Coronary artery (tissue), 2 donors: Measurements from ENCODE around the gene APBA2.
"Not testable (repeated sequence)": the region's sequence is repeated elsewhere in the genome, so short reads cannot be mapped to it uniquely, and the experiment has no call there.

ENCODE experiments used
- DNase-seq: peaks from one replicate; pipeline ENCODE4 v3.0.0-alpha.2; 2017; ENCODE audit warnings: low spot score
- H3K27ac ChIP-seq, 2 donors: fragments of 200-600 bp; sonication (generic); one replicate each; pipeline ENCODE4 v1.5.1; 2016 to 2019
- H3K4me3 ChIP-seq: fragments of 200-600 bp; sonication (generic); 2 replicates; pipeline ENCODE4 v1.5.1; 2016; ENCODE audit warnings: mild to moderate bottlenecking, moderate library complexity
- CTCF ChIP-seq: fragments of 200-600 bp; sonication (generic); IDR thresholded peaks from one replicate; pipeline ENCODE4 v1.5.1; 2019; ENCODE audit warnings: antibody characterized with exemption

Gene APBA2

GRCh38 chr15:28885630-28886430 is at the start of gene APBA2:
Gene APBA2, plus strand, starts transcription at chr15:28885974. Its CDS starts 167,911 bp downstream, at chr15:29053885.
- no peak for TF ChIP-seq CTCF
- no peak for DNase-seq
- H3K27ac ChIP-seq: no peak within 1 kb of the TSS
- H3K4me3 ChIP-seq: peak within 1 kb of the TSS; percentile 80

- H3K4me3 ChIP-seq, H3K27ac ChIP-seq, DNase-seq: not testable (repeated sequence)
Observed at GRCh38 chr15:28840285-28840684, 45.5 kb upstream of the APBA2 start.

DNA sequence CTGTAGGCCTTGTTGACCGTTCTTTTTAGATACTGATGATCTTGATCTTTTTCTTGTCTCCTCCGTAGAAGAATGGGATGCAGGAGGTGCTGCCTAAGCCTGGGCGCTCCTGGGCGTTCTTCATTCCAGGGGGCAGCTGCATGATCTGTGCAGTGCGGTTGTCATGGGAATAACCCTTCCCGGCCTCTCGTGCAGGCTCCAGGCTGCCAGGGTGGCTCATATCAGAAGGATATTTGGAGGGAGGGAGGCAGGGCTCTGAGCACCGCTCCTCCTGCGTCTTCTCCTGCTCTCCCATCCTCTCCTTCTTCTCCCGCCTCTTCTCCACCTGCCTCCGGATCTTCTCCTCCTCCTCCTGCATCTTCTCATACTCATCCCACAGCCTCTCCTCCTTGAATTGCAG is 43.6 kb upstream of the APBA2 start:
- not testable (repeated sequence) for H3K4me3 ChIP-seq

DNA sequence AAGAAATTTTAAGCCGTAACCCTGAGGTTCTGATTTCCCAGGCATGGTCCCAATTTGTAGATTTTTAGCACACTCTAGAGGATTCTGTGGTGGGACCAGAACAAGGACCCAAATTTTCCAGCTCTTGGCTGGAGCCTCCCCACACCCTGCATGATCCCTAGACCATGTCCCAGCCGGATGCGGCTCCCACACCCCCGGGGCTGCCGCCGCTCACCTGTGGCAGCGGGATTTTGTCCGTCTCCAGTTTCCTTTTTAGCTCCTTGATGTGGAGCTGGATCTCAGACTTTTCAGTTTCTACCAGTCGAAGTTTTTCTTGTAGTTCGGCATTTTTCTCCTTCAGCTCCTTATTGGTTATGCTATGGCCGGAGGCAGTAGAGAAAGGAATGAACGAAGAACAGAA is 42.3 kb upstream of the APBA2 start:
- DNase-seq, H3K4me3 ChIP-seq, H3K27ac ChIP-seq: not testable (repeated sequence)

More for the DNA sequence above, 43.6 kb upstream of the APBA2 start:
- not testable (repeated sequence) for DNase-seq, H3K27ac ChIP-seq

DNA sequence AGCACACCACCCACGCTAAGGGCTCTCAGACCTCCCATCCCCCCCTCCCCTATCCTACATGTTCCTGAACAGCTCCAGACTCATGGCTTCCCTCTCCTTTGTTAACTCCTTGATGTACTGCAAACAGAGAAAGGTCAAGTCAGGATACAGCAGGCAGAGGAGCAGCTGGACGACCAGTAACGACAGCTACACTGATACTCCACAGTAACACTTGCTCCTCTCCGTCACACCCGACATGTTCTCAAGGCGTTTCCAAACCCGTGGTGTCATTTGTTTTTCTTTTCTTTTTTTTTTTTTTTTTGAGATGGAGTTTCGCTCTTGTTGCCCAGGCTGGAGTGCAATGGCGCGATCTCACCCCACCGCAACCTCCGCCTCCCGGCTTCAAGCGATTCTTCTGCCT is 41.6 kb upstream of the APBA2 start:
- not testable (repeated sequence) for H3K27ac ChIP-seq, H3K4me3 ChIP-seq, DNase-seq

- not testable (repeated sequence) for H3K27ac ChIP-seq, DNase-seq, H3K4me3 ChIP-seq
Observed at GRCh38 chr15:28847247-28847646, 38.5 kb upstream of the APBA2 start.

GRCh38 chr15:28847959-28848358 is 37.8 kb upstream of the APBA2 start:
- H3K27ac ChIP-seq, H3K4me3 ChIP-seq, DNase-seq: not testable (repeated sequence)

DNA sequence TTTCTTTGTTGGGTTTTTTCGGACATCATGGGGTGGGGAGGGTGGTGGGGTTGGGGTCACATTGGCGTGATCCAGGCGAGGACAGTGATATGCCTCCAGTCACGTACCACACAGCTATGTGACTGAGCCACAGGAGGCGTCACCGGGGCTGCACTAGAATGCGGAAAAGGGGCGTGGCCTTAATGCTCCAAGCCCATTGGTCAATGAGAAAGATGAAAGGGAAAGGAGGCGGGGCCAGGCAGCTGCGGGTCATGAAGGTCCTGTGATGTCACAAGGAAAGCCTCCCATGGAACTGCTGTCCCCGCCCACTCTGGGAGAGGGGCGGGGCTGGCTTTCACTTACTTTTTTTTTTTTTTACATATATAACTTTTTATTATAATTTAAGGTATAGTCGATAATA is 37.3 kb upstream of the APBA2 start, which contains the start of gene GOLGA6L7:
TSS of gene GOLGA6L7 (minus strand) at position 124 of the 400 bp plus-strand sequence. CDS start at position 29, 95 bp downstream.
- H3K4me3 ChIP-seq, H3K27ac ChIP-seq, DNase-seq: not testable (repeated sequence)

GRCh38 chr15:28849271-28849670 is 36.5 kb upstream of the APBA2 start:
- not testable (repeated sequence) for H3K27ac ChIP-seq, H3K4me3 ChIP-seq, DNase-seq

DNA sequence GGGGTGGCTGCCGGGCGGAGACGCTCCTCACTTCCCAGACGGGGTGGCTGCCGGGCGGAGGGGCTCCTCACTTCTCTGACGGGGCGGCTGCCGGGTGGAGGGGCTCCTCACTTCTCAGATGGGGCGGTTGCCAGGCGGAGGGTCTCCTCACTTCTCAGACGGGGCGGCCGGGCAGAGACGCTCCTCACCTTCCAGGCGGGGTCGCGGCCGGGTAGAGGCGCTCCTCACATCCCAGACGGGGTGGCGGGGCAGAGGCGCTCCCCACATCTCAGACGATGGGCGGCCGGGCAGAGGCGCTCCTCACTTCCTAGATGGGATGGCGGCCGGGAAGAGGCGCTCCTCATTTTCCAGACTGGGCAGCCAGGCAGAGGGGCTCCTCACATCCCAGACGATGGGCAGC is 36.0 kb upstream of the APBA2 start:
- not testable (repeated sequence) for H3K4me3 ChIP-seq, H3K27ac ChIP-seq, DNase-seq

- not testable (repeated sequence) for H3K4me3 ChIP-seq, H3K27ac ChIP-seq, DNase-seq
Observed at GRCh38 chr15:28853654-28854053, 32.1 kb upstream of the APBA2 start.

GRCh38 chr15:28854578-28854977 is 31.2 kb upstream of the APBA2 start:
- H3K27ac ChIP-seq, DNase-seq, H3K4me3 ChIP-seq: not testable (repeated sequence)

- DNase-seq: no peak
- Histone ChIP-seq H3K4me3 (no peak overlapping the region), H3K27ac (no peak overlapping the region)
- TF ChIP-seq CTCF: no peak
Observed at GRCh38 chr15:28861031-28861534, 24.7 kb upstream of the APBA2 start.

DNA sequence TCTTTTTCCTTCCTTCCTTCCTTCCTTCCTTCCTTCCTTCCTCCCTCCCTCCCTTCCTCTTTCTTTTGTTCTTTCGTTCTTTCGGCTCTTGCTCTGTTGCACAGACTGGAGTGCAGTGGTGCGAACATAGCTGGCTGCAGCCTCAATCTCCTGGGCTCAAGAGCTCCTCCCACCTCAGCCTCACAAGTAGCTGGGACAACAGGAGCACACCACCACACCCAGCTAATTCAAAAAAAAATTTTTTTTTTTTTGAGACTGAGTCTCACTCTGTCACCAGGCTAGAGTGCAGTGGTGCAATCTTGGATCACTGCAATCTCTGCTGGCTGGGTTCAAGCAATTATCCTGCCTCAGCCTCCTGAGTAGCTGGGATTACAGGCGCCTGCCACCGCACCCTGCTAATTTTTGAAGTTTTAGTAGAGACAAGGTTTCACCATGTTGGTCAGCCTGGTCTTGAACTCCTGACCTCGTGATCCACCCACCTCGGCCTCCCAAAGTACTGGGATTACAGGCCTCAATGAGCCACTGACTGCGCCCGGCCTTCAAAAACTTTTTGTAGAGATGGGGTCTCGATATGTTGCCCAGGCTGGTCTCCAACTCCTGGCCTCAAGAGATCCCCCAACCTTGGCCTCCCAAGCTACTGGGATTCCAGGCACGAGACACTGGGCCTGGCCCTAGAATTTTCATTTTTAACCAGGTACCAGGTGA is 24.0 kb upstream of the APBA2 start:
- H3K4me3 ChIP-seq, H3K27ac ChIP-seq, DNase-seq: not testable (repeated sequence)
